BE2C (cell line): ENCODE data around the gene KRT33B.

Source experiments
- DNase-seq: peaks from one replicate; pipeline ENCODE4 v3.0.0-alpha.2; 2020
- H3K27me3 ChIP-seq: fragments of 250-450 bp; sonication (Bioruptor Pico); 2 replicates; pipeline ENCODE4 v1.5.1; 2020; ENCODE audit warnings: mild to moderate bottlenecking
- H3K36me3 ChIP-seq: fragments of 250-450 bp; sonication (Bioruptor Pico); 2 replicates; pipeline ENCODE4 v1.5.1; 2020; ENCODE audit warnings: mild to moderate bottlenecking
- H3K4me1 ChIP-seq: fragments of 250-450 bp; sonication (Bioruptor Pico); 2 replicates; pipeline ENCODE4 v1.5.1; 2020
- H3K4me3 ChIP-seq: 2 replicates; pipeline ENCODE4 v1.5.1; 2011; ENCODE audit warnings: low read depth, low read length
- H3K9me3 ChIP-seq: fragments of 250-450 bp; sonication (Bioruptor Pico); 2 replicates; pipeline ENCODE4 v1.5.1; 2020
- TF ChIP-seq, protein P1 (sequence below): IDR thresholded peaks from 2 replicates; pipeline ENCODE4 v1.5.1; 2012; ENCODE audit warnings: mild to moderate bottlenecking, low read depth, low read length

The KRT33B gene

DNA sequence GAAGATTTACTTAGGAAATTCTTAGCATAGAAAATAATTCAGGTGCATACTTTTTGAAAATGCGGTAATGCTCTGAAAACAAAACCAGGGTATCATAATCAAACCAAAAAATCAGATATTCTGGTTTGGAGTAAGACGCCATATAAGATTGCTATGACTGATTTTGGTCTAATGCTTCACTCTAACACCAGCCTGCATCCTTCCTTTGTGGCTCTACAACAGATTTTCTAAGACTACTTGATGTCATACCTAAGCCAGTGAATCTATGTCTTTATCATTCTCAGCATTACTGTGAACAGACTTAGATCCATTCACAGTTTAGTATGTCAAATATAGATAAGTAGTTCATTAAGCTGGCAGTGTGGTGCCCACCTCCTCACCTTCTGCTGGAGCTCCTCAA lies 590 bp downstream of the KRT33B start:
- H3K36me3 ChIP-seq: no peaks in the 10 kb centered on the region
- no peak for DNase-seq
- no peak overlapping the region for H3K4me3 ChIP-seq
- H3K4me1 ChIP-seq: no peaks in the 10 kb centered on the region
- no peaks in the 10 kb centered on the region for H3K27me3 ChIP-seq
- no peaks in the 10 kb centered on the region for H3K9me3 ChIP-seq
- TF ChIP-seq, protein P1, sequence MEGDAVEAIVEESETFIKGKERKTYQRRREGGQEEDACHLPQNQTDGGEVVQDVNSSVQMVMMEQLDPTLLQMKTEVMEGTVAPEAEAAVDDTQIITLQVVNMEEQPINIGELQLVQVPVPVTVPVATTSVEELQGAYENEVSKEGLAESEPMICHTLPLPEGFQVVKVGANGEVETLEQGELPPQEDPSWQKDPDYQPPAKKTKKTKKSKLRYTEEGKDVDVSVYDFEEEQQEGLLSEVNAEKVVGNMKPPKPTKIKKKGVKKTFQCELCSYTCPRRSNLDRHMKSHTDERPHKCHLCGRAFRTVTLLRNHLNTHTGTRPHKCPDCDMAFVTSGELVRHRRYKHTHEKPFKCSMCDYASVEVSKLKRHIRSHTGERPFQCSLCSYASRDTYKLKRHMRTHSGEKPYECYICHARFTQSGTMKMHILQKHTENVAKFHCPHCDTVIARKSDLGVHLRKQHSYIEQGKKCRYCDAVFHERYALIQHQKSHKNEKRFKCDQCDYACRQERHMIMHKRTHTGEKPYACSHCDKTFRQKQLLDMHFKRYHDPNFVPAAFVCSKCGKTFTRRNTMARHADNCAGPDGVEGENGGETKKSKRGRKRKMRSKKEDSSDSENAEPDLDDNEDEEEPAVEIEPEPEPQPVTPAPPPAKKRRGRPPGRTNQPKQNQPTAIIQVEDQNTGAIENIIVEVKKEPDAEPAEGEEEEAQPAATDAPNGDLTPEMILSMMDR: no peak

DNA sequence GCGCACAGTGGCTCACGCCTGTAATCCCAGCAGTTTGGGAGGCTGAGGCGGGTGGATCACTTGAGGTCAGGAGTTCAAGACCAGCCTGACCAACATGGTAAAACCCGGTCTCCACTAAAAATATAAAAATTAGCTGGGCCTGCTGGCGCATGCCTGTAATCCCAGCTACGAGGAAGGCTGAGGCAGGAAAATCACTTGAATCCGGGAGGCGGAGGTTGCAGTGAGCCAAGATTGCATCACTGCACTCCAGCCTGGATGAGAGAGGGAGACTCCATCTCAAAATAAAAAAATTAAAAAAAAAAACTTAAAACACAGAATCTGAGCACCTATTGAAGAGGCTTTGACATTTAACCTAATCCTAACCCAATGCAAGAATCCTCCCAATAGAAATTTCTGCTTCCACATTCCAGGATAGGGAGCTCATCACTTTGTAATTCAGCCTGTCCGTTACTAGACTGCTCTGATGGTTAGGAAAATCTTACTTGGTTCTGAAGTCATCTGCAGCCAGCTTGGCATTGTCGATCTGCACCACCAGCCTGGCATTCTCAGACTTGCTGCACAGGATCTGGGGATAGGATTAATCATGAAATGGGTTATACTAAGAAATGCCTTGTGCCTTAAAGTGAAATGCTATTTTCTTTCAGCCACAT lies 2.1 kb downstream of the KRT33B start:
- Histone ChIP-seq H3K4me1 (no peaks in the 10 kb centered on the region), H3K27me3 (no peaks in the 10 kb centered on the region), H3K36me3 (no peaks in the 10 kb centered on the region), H3K9me3 (no peaks in the 10 kb centered on the region), H3K4me3 (no peak overlapping the region)
- TF ChIP-seq, protein P1: no peak
- DNase-seq: no peak

DNA sequence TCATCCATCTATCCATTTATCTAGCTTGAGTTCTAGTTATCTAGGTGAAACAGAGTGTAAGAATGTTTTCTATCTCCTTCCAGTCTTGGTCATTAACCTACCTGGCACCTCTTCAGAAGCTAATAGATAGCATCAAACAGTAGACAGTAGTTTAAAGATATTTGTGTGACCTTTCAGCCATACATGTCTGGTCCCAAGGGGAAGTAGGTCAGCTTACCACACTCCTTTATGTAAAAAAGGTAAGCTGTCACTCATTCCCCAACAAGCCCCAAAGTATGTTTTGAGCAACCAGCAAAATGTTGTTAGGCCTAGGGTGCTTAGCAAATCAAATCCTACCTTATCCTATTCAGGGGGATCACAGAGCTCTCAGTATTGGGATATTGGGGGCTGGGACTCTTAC lies 3.5 kb downstream of the KRT33B start:
- no peak overlapping the region for H3K4me3 ChIP-seq
- no peaks in the 10 kb centered on the region for H3K9me3 ChIP-seq
- no peaks in the 10 kb centered on the region for H3K27me3 ChIP-seq
- H3K4me1 ChIP-seq: no peaks in the 10 kb centered on the region
- no peaks in the 10 kb centered on the region for H3K36me3 ChIP-seq
- TF ChIP-seq, protein P1: no peak
- DNase-seq: no peak

DNA sequence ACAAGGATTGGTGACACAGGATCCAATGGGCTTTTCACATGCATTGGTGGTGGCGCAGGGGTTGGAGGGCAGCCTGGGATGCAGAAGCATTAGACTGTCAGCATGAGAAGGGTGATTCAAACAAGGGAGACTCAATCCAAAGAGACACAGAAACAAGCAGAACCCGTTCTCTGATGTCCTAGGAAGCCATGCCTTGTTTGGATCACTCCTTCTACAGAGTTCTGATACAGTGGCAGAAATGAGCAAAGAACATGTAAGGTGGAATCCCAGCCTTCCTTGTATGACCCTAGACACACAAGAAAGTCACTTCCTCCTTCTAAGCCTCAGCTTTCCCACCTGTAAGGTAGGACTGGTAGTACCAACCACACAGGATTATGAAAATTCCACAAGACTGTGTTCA lies 5.7 kb downstream of the KRT33B start:
- no peaks in the 10 kb centered on the region for H3K9me3 ChIP-seq
- no peak overlapping the region for H3K4me3 ChIP-seq
- no peaks in the 10 kb centered on the region for H3K36me3 ChIP-seq
- no peaks in the 10 kb centered on the region for H3K4me1 ChIP-seq
- DNase-seq: no peak
- TF ChIP-seq, protein P1: no peak
- H3K27me3 ChIP-seq: no peaks in the 10 kb centered on the region

DNA sequence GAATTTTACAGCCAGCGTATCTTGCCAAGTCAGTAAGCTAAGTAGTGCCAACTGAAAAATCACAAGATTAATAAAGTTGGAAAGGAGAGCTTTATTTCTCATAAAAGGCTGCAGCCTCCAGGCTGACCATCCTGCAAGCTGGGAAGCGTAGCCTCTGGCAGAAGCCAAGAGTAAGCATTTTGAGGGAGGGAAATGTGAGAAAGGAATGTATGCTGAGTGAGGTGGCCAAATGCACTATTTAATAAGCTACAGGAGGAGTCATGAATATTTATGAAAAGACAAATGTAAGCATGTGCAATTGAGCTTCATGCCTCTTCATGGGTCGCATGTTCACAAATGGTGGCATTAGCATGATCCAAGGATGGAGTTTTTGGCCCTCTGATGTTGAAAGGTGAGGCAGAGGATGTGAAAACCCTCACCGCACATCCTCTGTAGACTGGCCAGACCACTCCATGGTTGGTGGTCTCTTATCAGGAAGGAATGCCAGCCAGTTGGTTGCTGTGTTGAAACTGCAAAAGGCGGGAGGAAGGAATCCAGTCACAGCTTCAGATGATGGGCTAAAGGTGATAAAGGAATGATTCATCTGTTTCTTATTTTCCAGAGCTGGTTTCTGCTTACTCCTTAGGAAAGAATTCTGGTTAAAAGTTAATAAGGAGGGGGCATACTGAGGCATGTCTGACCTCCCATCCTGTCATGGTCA lies 9.2 kb downstream of the KRT33B start:
- DNase-seq: no peak
- no peaks in the 10 kb centered on the region for H3K9me3 ChIP-seq
- no peaks in the 10 kb centered on the region for H3K4me1 ChIP-seq
- no peaks in the 10 kb centered on the region for H3K36me3 ChIP-seq
- no peak overlapping the region for H3K4me3 ChIP-seq
- H3K27me3 ChIP-seq: peaks cover 8% of the 10 kb centered on the region
- TF ChIP-seq, protein P1: no peak

DNA sequence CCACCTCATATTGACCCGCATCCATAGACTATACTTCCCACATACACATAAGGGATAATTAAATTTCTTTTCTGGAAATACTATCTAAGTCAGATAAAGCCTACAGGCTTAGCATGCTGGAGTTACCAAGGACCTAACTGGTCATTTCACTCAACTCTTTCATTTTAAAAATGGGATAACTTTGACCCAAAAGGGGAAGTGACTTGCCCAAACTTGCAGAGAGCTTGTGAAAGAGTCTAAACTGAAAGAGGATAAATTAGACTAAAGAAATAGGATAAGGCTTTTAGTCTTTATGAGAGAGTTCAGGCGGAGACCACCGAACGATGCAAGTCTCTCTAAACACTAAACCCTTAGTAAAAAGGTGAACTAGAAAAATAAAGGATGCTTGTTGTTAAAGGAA lies 15.1 kb downstream of the KRT33B start:
- Histone ChIP-seq H3K4me3 (no peak overlapping the region), H3K36me3 (no peaks in the 10 kb centered on the region), H3K27me3 (peaks cover 23% of the 10 kb centered on the region), H3K4me1 (no peaks in the 10 kb centered on the region), H3K9me3 (no peaks in the 10 kb centered on the region)
- DNase-seq: no peak
- TF ChIP-seq, protein P1: no peak
